Upper lobe of left lung (tissue), 6 donors: Measurements from ENCODE around the gene BRD7. TPM values are rescaled to one million over a fixed set of nuclear protein-coding genes. Genes with fewer than 3 reads are reported as not detected.

Source experiments
- ATAC-seq, 2 donors: fragments of 200-7000 bp; cut with Tn5 transposase; one replicate each; pipeline ENCODE4 v1.9.1; 2022; ENCODE audit warnings: mild to moderate bottlenecking in 2 of 2, moderate library complexity in 2 of 2; ENCODE audit not compliant: low FRiP score in 2 of 2
- DNase-seq, 2 donors: peaks; one replicate each; pipeline ENCODE4 v3.0.0-alpha.2; 2019 to 2020
- H3K27ac ChIP-seq, 4 donors: fragments of 200-600 bp; sonication (generic); one replicate each; pipeline ENCODE4 v1.5.1; 2016 to 2019
- H3K27me3 ChIP-seq, 4 donors: fragments of 200-600 bp; sonication (generic); one replicate each; pipeline ENCODE4 v1.5.1; 2017 to 2019
- H3K36me3 ChIP-seq, 4 donors: fragments of 200-600 bp; sonication (generic); one replicate each; pipeline ENCODE4 v1.5.1; 2016 to 2019
- H3K4me1 ChIP-seq, 4 donors: fragments of 200-600 bp; sonication (generic); one replicate each; pipeline ENCODE4 v1.5.1; 2018 to 2019
- H3K4me3 ChIP-seq, 4 donors: fragments of 200-600 bp; sonication (generic); one replicate each; pipeline ENCODE4 v1.5.1; 2017 to 2019; ENCODE audit warnings: mild to moderate bottlenecking in 2 of 4, moderate library complexity in 1 of 4
- H3K9me3 ChIP-seq, 4 donors: fragments of 200-600 bp; sonication (generic); one replicate each; pipeline ENCODE4 v1.5.1; 2018 to 2019
- CTCF ChIP-seq, 6 experiments: fragments of 450-650 bp in 4 of 6; fragments of 200-600 bp in 2 of 6; sonication (generic) in 2 of 6; IDR thresholded peaks; one replicate each; pipeline ENCODE4 v1.5.1; 2016 to 2019; ENCODE audit warnings: antibody characterized with exemption in 6 of 6
- EP300 ChIP-seq, 4 donors: sonication (generic); formaldehyde crosslinking; IDR thresholded peaks; one replicate each; pipeline ENCODE4 v1.5.1; 2017; ENCODE audit warnings: antibody characterized with exemption in 4 of 4, control low read depth in 2 of 4
- POLR2A ChIP-seq, 4 donors: fragments of 450-650 bp; IDR thresholded peaks; one replicate each; pipeline ENCODE4 v1.5.1; 2016 to 2017; ENCODE audit warnings: antibody characterized with exemption in 4 of 4, mild to moderate bottlenecking in 2 of 4
- POLR2AphosphoS5 ChIP-seq, 2 donors: sonication (generic); formaldehyde crosslinking; IDR thresholded peaks; one replicate each; pipeline ENCODE4 v1.5.1; 2017; ENCODE audit warnings: antibody characterized with exemption in 2 of 2
- WGBS, 2 donors: methylation state at CpG; one replicate each; pipeline ENCODE4 v1.1.5; 2017 to 2018; 5-methylcytosine and 5-hydroxymethylcytosine counted together
- total RNA-seq, 6 donors: library from RNA; depleted of rRNA in 4 of 6; stranded (reverse); fragments of >200 nt in 4 of 6; gene quantifications; one replicate each; pipeline versions ENCODE4 v1.1.0 to v1.2.1, GENCODE V29; 2016 to 2021
- donor health status: DM: no; HTN: no; CAD: no; lungs with moderate emphysema.
- donor health status: DM: no; HTN: yes; CAD: no; lungs with severe emphysema.

The BRD7 gene
- total RNA-seq, 6 donors from 2014 or later = 41.5 to 68.2 (median 53.4) TPM

GRCh38 chr16:50301626-50302471, 66.9 kb downstream of the BRD7 start:
- TF ChIP-seq EP300 (IDR thresholded peaks at IDR 0.05) (no peak), POLR2A (IDR thresholded peaks at IDR 0.05) (no peak), CTCF (IDR thresholded peaks at IDR 0.05) (no peak), POLR2AphosphoS5 (IDR thresholded peaks at IDR 0.05) (no peak)
- ATAC-seq = peak; percentile 45 to 74
- Histone ChIP-seq H3K9me3 (no peaks in the 10 kb centered on the region), H3K27ac (no peak overlapping the region), H3K4me3 (no peak overlapping the region), H3K36me3 (peaks cover 0 to 52% (median 18%) of the 10 kb centered on the region in 4 donors), H3K27me3 (no peaks in the 10 kb centered on the region), H3K4me1 (peaks cover 8 to 33% (median 21%) of the 10 kb centered on the region in 4 donors)
- WGBS, 2 donors = 77 to 78% methylated on average over 18 to 20 of the region's 21 CpGs
- peak; percentile 72 to 79 for DNase-seq

GRCh38 chr16:50300942-50301625, 67.7 kb downstream of the BRD7 start:
- DNase-seq (peak; percentile 20 to 70), ATAC-seq (no peak)
- TF ChIP-seq POLR2AphosphoS5 (IDR thresholded peaks at IDR 0.05) = no peak
- TF ChIP-seq POLR2A (IDR thresholded peaks at IDR 0.05) = no peak
- no peak for TF ChIP-seq CTCF (IDR thresholded peaks at IDR 0.05)
- TF ChIP-seq EP300 (IDR thresholded peaks at IDR 0.05) = no peak
- H3K27me3 ChIP-seq = no peaks in the 10 kb centered on the region
- H3K4me1 ChIP-seq = peaks cover 8 to 33% (median 21%) of the 10 kb centered on the region in 4 donors
- H3K4me3 ChIP-seq = no peak overlapping the region
- H3K9me3 ChIP-seq = no peaks in the 10 kb centered on the region
- peaks cover 0 to 52% (median 19%) of the 10 kb centered on the region in 4 donors for H3K36me3 ChIP-seq
- WGBS, 2 donors = 88 to 94% methylated on average over 13 to 23 of the region's 23 CpGs
- H3K27ac ChIP-seq = no peak overlapping the region

- H3K4me3 ChIP-seq = no peak overlapping the region
- no peak for TF ChIP-seq CTCF (IDR thresholded peaks at IDR 0.05)
- no peaks in the 10 kb centered on the region for H3K27me3 ChIP-seq
- ATAC-seq (no peak), DNase-seq (peak; percentile 6 to 64)
- 83 to 85% methylated on average over 1 to 4 of the region's 12 CpGs for WGBS, 2 donors
- H3K4me1 ChIP-seq = peaks cover 8 to 31% (median 21%) of the 10 kb centered on the region in 4 donors
- H3K27ac ChIP-seq = no peak overlapping the region
- H3K9me3 ChIP-seq = no peaks in the 10 kb centered on the region
- H3K36me3 ChIP-seq = peaks cover 0 to 52% (median 23%) of the 10 kb centered on the region in 4 donors
Observed at GRCh38 chr16:50299508-50300105, 69.2 kb downstream of the BRD7 start.

GRCh38 chr16:50298591-50299507, 69.9 kb downstream of the BRD7 start:
- Histone ChIP-seq H3K36me3 (peaks cover 0 to 59% (median 25%) of the 10 kb centered on the region in 4 donors), H3K9me3 (no peaks in the 10 kb centered on the region)
- WGBS, 2 donors = 88 to 91% methylated on average over 9 to 26 of the region's 29 CpGs

More at GRCh38 chr16:50298591-50299507, 69.9 kb downstream of the BRD7 start:
- Histone ChIP-seq H3K27ac (no peak overlapping the region), H3K4me3 (no peak overlapping the region), H3K27me3 (no peaks in the 10 kb centered on the region), H3K4me1 (peaks cover 5 to 24% (median 14%) of the 10 kb centered on the region in 4 donors)
- ATAC-seq (no peak), DNase-seq (peak in 1 of 2 donors; percentile 66)
- TF ChIP-seq CTCF (IDR thresholded peaks at IDR 0.05) (no peak), EP300 (IDR thresholded peaks at IDR 0.05) (no peak), POLR2A (IDR thresholded peaks at IDR 0.05) (no peak), POLR2AphosphoS5 (IDR thresholded peaks at IDR 0.05) (no peak)
